HEK293 (cell line): Measurements from ENCODE around the gene DXO.

ENCODE experiments used
- GLI4 ChIP-seq: fragments of 450-650 bp; formaldehyde crosslinking; IDR thresholded peaks from 2 replicates; pipeline ENCODE4 v1.5.1; 2016; ENCODE audit warnings: missing biosample characterization, missing genetic modification characterization
- RBAK ChIP-seq: fragments of 450-650 bp; formaldehyde crosslinking; IDR thresholded peaks from 2 replicates; pipeline ENCODE4 v1.5.1; 2016; ENCODE audit warnings: missing biosample characterization, missing genetic modification characterization
- SALL2 ChIP-seq: fragments of 450-650 bp; formaldehyde crosslinking; IDR thresholded peaks from 2 replicates; pipeline ENCODE4 v1.5.0; 2017; ENCODE audit warnings: missing biosample characterization, mild to moderate bottlenecking, missing genetic modification characterization, borderline replicate concordance
- ZNF292 ChIP-seq: fragments of 450-650 bp; formaldehyde crosslinking; IDR thresholded peaks from 2 replicates; pipeline ENCODE4 v1.5.1; 2016; ENCODE audit warnings: low read depth, missing biosample characterization, missing genetic modification characterization, borderline replicate concordance
- ZNF341 ChIP-seq: fragments of 450-650 bp; formaldehyde crosslinking; IDR thresholded peaks from 2 replicates; pipeline ENCODE4; 2016; ENCODE audit warnings: low read depth, missing biosample characterization, missing genetic modification characterization
- ZNF391 ChIP-seq: fragments of 450-650 bp; formaldehyde crosslinking; IDR thresholded peaks from 2 replicates; pipeline ENCODE4 v1.5.1; 2016; ENCODE audit warnings: low read depth, missing biosample characterization, missing genetic modification characterization, borderline replicate concordance
- ZNF423 ChIP-seq: fragments of 450-650 bp; formaldehyde crosslinking; IDR thresholded peaks from 2 replicates; pipeline ENCODE4 v1.5.1; 2016; ENCODE audit warnings: missing biosample characterization, missing genetic modification characterization
- ZNF600 ChIP-seq: fragments of 450-650 bp; formaldehyde crosslinking; IDR thresholded peaks from 2 replicates; pipeline ENCODE4 v1.5.1; 2016; ENCODE audit warnings: missing biosample characterization, missing genetic modification characterization
- ZSCAN16 ChIP-seq: fragments of 450-650 bp; formaldehyde crosslinking; IDR thresholded peaks from 2 replicates; pipeline ENCODE4 v1.5.1; 2016; ENCODE audit warnings: missing biosample characterization, missing genetic modification characterization
- TF ChIP-seq, protein P1 (sequence below): fragments of 450-650 bp; formaldehyde crosslinking; conservative IDR thresholded peaks from 2 replicates; pipeline ENCODE4 v1.5.1; 2016; ENCODE audit warnings: low read depth, missing biosample characterization, missing genetic modification characterization
- TF ChIP-seq, protein P2 (sequence below): fragments of 450-650 bp; formaldehyde crosslinking; IDR thresholded peaks from 2 replicates; pipeline ENCODE4 v1.5.1; 2016; ENCODE audit warnings: missing biosample characterization, missing genetic modification characterization
- TF ChIP-seq, protein P3 (sequence below): fragments of 450-650 bp; formaldehyde crosslinking; IDR thresholded peaks from 2 replicates; pipeline ENCODE4 v1.5.1; 2016; ENCODE audit warnings: missing biosample characterization, missing genetic modification characterization
- TF ChIP-seq, protein P4 (sequence below): fragments of 450-650 bp; formaldehyde crosslinking; IDR thresholded peaks from 2 replicates; pipeline ENCODE4 v1.5.1; 2017; ENCODE audit warnings: missing biosample characterization, missing genetic modification characterization
- TF ChIP-seq, protein P5 (sequence below): fragments of 450-650 bp; formaldehyde crosslinking; optimal IDR thresholded peaks from 2 replicates; pipeline ENCODE3; 2016; ENCODE audit warnings: missing biosample characterization, mild to moderate bottlenecking, missing genetic modification characterization
- TF ChIP-seq, protein P6 (sequence below): fragments of 450-650 bp; formaldehyde crosslinking; IDR thresholded peaks from 2 replicates; pipeline ENCODE4 v1.5.1; 2017; ENCODE audit warnings: missing biosample characterization, missing genetic modification characterization
- TF ChIP-seq, protein P7 (sequence below): fragments of 450-650 bp; formaldehyde crosslinking; IDR thresholded peaks from 2 replicates; pipeline ENCODE4; 2016; ENCODE audit warnings: missing biosample characterization, missing genetic modification characterization
- TF ChIP-seq, protein P8 (sequence below): fragments of 450-650 bp; IDR thresholded peaks from 2 replicates; pipeline ENCODE4 v1.5.1; 2018; ENCODE audit warnings: missing biosample characterization, missing genetic modification characterization
- TF ChIP-seq, protein P9 (sequence below): fragments of 450-650 bp; formaldehyde crosslinking; IDR thresholded peaks from 2 replicates; pipeline ENCODE4 v1.5.1; 2016; ENCODE audit warnings: missing biosample characterization, missing genetic modification characterization

DXO gene

DNA sequence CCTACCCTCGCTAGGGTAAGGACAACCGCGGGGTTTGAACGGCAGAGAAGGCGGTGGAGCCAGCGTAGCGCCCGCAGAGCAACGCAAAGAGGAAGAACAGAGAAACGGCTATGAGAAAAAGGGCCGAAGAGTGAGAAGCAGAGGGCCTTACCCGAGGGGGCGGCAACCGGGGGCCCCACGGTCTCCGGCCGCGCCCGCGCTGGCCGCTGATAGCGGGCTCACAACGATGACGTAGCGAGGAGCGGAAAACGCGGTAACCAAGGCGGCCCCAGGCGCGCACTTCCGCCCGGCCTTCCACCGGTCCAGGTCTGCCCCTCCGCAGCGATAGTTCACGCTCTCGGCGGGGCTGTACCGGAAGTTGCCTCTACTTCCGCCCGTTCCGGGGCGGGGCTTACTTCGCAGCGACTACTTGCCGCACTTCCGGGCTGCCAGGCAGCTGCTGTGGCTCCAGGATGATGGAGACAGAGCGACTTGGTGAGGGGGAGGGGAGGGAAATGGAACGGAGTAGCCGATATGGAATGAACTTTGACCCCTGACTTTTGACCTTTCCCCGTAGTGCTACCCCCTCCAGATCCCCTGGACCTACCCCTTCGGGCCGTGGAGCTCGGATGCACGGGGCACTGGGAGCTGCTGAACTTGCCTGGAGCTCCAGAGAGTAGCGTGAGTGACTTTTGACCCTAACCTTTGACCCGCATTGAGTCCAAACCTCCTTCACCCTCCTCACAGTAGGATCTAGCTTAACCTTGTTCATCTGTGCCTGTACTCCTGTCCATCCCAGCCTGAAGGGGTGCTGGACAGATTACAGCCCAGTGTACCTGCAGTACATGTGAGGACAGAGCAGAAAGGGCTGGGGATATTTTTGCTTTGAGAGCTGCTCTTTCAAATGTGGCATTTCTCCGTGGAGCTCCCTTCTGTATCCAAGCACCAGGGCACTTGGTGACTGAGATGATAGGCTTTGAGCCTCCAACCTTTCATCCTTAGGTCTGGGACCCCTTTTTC is 12.9 kb downstream of the DXO start, which contains the start of the genes NELFE and SKIC2 (continued):
- TF ChIP-seq, protein P1, sequence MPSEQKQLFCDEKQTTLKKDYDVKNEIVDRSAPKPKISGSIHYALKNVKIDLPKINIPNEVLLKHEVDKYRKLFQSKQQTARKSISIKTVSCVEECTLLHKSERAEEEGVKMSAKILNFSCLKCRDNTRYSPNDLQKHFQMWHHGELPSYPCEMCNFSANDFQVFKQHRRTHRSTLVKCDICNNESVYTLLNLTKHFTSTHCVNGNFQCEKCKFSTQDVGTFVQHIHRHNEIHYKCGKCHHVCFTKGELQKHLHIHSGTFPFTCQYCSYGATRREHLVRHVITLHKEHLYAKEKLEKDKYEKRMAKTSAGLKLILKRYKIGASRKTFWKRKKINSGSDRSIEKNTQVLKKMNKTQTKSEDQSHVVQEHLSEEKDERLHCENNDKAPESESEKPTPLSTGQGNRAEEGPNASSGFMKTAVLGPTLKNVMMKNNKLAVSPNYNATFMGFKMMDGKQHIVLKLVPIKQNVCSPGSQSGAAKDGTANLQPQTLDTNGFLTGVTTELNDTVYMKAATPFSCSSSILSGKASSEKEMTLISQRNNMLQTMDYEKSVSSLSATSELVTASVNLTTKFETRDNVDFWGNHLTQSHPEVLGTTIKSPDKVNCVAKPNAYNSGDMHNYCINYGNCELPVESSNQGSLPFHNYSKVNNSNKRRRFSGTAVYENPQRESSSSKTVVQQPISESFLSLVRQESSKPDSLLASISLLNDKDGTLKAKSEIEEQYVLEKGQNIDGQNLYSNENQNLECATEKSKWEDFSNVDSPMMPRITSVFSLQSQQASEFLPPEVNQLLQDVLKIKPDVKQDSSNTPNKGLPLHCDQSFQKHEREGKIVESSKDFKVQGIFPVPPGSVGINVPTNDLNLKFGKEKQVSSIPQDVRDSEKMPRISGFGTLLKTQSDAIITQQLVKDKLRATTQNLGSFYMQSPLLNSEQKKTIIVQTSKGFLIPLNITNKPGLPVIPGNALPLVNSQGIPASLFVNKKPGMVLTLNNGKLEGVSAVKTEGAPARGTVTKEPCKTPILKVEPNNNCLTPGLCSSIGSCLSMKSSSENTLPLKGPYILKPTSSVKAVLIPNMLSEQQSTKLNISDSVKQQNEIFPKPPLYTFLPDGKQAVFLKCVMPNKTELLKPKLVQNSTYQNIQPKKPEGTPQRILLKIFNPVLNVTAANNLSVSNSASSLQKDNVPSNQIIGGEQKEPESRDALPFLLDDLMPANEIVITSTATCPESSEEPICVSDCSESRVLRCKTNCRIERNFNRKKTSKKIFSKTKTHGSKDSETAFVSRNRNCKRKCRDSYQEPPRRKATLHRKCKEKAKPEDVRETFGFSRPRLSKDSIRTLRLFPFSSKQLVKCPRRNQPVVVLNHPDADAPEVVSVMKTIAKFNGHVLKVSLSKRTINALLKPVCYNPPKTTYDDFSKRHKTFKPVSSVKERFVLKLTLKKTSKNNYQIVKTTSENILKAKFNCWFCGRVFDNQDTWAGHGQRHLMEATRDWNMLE (tag by site-specific recombination) = peak; percentile 93
- no peak for TF ChIP-seq ZNF423 (tag by site-specific recombination)
- TF ChIP-seq, protein P2, sequence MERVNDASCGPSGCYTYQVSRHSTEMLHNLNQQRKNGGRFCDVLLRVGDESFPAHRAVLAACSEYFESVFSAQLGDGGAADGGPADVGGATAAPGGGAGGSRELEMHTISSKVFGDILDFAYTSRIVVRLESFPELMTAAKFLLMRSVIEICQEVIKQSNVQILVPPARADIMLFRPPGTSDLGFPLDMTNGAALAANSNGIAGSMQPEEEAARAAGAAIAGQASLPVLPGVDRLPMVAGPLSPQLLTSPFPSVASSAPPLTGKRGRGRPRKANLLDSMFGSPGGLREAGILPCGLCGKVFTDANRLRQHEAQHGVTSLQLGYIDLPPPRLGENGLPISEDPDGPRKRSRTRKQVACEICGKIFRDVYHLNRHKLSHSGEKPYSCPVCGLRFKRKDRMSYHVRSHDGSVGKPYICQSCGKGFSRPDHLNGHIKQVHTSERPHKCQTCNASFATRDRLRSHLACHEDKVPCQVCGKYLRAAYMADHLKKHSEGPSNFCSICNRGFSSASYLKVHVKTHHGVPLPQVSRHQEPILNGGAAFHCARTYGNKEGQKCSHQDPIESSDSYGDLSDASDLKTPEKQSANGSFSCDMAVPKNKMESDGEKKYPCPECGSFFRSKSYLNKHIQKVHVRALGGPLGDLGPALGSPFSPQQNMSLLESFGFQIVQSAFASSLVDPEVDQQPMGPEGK (tag by site-specific recombination) = peak; percentile 96
- TF ChIP-seq, protein P3, sequence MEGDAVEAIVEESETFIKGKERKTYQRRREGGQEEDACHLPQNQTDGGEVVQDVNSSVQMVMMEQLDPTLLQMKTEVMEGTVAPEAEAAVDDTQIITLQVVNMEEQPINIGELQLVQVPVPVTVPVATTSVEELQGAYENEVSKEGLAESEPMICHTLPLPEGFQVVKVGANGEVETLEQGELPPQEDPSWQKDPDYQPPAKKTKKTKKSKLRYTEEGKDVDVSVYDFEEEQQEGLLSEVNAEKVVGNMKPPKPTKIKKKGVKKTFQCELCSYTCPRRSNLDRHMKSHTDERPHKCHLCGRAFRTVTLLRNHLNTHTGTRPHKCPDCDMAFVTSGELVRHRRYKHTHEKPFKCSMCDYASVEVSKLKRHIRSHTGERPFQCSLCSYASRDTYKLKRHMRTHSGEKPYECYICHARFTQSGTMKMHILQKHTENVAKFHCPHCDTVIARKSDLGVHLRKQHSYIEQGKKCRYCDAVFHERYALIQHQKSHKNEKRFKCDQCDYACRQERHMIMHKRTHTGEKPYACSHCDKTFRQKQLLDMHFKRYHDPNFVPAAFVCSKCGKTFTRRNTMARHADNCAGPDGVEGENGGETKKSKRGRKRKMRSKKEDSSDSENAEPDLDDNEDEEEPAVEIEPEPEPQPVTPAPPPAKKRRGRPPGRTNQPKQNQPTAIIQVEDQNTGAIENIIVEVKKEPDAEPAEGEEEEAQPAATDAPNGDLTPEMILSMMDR (tag by site-specific recombination) = no peak
- TF ChIP-seq RBAK (tag by site-specific recombination) = no peak
- no peak for TF ChIP-seq ZNF292 (tag by site-specific recombination)
- TF ChIP-seq, protein P4, sequence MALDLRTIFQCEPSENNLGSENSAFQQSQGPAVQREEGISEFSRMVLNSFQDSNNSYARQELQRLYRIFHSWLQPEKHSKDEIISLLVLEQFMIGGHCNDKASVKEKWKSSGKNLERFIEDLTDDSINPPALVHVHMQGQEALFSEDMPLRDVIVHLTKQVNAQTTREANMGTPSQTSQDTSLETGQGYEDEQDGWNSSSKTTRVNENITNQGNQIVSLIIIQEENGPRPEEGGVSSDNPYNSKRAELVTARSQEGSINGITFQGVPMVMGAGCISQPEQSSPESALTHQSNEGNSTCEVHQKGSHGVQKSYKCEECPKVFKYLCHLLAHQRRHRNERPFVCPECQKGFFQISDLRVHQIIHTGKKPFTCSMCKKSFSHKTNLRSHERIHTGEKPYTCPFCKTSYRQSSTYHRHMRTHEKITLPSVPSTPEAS (tag by site-specific recombination) = no peak
- TF ChIP-seq ZSCAN16 (tag by site-specific recombination) = no peak
- TF ChIP-seq, protein P5, sequence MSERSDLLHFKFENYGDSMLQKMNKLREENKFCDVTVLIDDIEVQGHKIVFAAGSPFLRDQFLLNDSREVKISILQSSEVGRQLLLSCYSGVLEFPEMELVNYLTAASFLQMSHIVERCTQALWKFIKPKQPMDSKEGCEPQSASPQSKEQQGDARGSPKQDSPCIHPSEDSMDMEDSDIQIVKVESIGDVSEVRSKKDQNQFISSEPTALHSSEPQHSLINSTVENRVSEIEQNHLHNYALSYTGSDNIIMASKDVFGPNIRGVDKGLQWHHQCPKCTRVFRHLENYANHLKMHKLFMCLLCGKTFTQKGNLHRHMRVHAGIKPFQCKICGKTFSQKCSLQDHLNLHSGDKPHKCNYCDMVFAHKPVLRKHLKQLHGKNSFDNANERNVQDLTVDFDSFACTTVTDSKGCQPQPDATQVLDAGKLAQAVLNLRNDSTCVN (tag by site-specific recombination) = peak; percentile 85
- TF ChIP-seq, protein P6, sequence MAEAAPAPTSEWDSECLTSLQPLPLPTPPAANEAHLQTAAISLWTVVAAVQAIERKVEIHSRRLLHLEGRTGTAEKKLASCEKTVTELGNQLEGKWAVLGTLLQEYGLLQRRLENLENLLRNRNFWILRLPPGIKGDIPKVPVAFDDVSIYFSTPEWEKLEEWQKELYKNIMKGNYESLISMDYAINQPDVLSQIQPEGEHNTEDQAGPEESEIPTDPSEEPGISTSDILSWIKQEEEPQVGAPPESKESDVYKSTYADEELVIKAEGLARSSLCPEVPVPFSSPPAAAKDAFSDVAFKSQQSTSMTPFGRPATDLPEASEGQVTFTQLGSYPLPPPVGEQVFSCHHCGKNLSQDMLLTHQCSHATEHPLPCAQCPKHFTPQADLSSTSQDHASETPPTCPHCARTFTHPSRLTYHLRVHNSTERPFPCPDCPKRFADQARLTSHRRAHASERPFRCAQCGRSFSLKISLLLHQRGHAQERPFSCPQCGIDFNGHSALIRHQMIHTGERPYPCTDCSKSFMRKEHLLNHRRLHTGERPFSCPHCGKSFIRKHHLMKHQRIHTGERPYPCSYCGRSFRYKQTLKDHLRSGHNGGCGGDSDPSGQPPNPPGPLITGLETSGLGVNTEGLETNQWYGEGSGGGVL = peak; percentile 60; the same call in 1 of the 2 replicates
- no peak for TF ChIP-seq SALL2
- no peak for TF ChIP-seq GLI4 (tag by site-specific recombination)
- TF ChIP-seq, protein P7, sequence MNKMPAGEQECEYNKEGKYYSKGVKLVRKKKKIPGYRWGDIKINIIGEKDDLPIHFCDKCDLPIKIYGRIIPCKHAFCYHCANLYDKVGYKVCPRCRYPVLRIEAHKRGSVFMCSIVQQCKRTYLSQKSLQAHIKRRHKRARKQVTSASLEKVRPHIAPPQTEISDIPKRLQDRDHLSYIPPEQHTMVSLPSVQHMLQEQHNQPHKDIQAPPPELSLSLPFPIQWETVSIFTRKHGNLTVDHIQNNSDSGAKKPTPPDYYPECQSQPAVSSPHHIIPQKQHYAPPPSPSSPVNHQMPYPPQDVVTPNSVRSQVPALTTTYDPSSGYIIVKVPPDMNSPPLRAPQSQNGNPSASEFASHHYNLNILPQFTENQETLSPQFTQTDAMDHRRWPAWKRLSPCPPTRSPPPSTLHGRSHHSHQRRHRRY = no peak
- TF ChIP-seq ZNF600 = peak; percentile 90
- TF ChIP-seq, protein P8, sequence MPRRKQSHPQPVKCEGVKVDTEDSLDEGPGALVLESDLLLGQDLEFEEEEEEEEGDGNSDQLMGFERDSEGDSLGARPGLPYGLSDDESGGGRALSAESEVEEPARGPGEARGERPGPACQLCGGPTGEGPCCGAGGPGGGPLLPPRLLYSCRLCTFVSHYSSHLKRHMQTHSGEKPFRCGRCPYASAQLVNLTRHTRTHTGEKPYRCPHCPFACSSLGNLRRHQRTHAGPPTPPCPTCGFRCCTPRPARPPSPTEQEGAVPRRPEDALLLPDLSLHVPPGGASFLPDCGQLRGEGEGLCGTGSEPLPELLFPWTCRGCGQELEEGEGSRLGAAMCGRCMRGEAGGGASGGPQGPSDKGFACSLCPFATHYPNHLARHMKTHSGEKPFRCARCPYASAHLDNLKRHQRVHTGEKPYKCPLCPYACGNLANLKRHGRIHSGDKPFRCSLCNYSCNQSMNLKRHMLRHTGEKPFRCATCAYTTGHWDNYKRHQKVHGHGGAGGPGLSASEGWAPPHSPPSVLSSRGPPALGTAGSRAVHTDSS (tag by site-specific recombination) = no peak
- TF ChIP-seq ZNF341 (tag by site-specific recombination) = peak; percentile 75
- TF ChIP-seq, protein P9, sequence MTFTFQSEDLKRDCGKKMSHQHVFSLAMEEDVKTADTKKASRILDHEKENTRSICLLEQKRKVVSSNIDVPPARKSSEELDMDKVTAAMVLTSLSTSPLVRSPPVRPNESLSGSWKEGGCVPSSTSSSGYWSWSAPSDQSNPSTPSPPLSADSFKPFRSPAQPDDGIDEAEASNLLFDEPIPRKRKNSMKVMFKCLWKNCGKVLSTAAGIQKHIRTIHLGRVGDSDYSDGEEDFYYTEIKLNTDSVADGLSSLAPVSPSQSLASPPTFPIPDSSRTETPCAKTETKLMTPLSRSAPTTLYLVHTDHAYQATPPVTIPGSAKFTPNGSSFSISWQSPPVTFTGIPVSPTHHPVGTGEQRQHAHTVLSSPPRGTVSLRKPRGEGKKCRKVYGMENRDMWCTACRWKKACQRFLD (tag by site-specific recombination) = no peak
- 0 out of 2 replicates have a peak, but pooled peaks have one; percentile 51 for TF ChIP-seq ZNF391
